GM12878 (cell line): Measurements from ENCODE around the gene PTGFRN. TPM values are rescaled to one million over a fixed set of nuclear protein-coding genes. Genes with fewer than 3 reads are reported as not detected.
A peak's percentile ranks its signal among the peaks of the same experiment; 100 is the strongest.

Experiments used
- ATAC-seq: fragments of 200-7000 bp; cut with Tn5 transposase; 3 replicates; pipeline ENCODE4 v1.9.1; 2020; ENCODE audit warnings: mild to moderate bottlenecking, moderate library complexity
- BruUV-seq: library from RNA; stranded (reverse); fragments of 400-500 nt; replicated peaks from 2 replicates; lab custom pipeline; 2021; lab: Mats Ljungman, UMichigan
- CTCF ChIA-PET: fragments of 300-600 bp; sonication (Branson Sonifier 250); formaldehyde crosslinking; extraction: SDS; loops from one replicate; lab custom pipeline; 2021; ENCODE audit warnings: inconsistent platforms; lab: Yijun Ruan, JAX
- POLR2A ChIA-PET: fragments of 350-600 bp; formaldehyde crosslinking; extraction: SDS; loops from one replicate; lab custom pipeline; 2021; ENCODE audit warnings: inconsistent platforms; lab: Charles Lee
- RAD21 ChIA-PET: fragments of 300-600 bp; sonication (Branson Sonifier 250); formaldehyde crosslinking; loops from one replicate; lab custom pipeline; 2023; ENCODE audit warnings: antibody characterized with exemption; ENCODE audit not compliant: unreplicated experiment; lab: Charles Lee
- SMC1A ChIA-PET: fragments of 300-600 bp; sonication (Branson Sonifier 250); formaldehyde crosslinking; loops from one replicate; lab custom pipeline; 2023; ENCODE audit not compliant: unreplicated experiment, uncharacterized antibody; lab: Charles Lee
- DNase-seq: peaks from one replicate; pipeline ENCODE4 v3.0.0-alpha.2; 2011; ENCODE audit warnings: low read depth, low spot score
- FAIRE-seq: peaks from 3 replicates; lab custom pipeline; 2011; peaks lifted over from hg19 to GRCh38; lab: Jason Lieb, UNC
- H2AFZ ChIP-seq: 2 replicates; pipeline ENCODE4 v1.6.0; 2011; ENCODE audit warnings: low read depth, low read length, control low read depth; ENCODE audit not compliant: control insufficient read depth
- H3K27ac ChIP-seq: 2 replicates; pipeline ENCODE4 v1.5.1; 2011; ENCODE audit warnings: control low read depth; ENCODE audit not compliant: control insufficient read depth, insufficient read depth
- H3K27me3 ChIP-seq, 2 experiments: replicated peaks in 1 of 2; 2 replicates each; pipeline versions ENCODE4 v1.6.0 to v1.6.1; 2011; ENCODE audit warnings: low read length in 1 of 2; ENCODE audit not compliant: control insufficient read depth in 2 of 2, insufficient read depth in 2 of 2
- H3K36me3 ChIP-seq, 2 experiments: 2 replicates each; pipeline ENCODE4 v1.5.1; 2011; ENCODE audit warnings: low read length in 1 of 2; ENCODE audit not compliant: control insufficient read depth in 2 of 2, insufficient read depth in 2 of 2
- H3K4me1 ChIP-seq: 2 replicates; pipeline ENCODE4 v1.6.1; 2011; ENCODE audit warnings: mild to moderate bottlenecking, low read length, moderate library complexity, mixed read lengths; ENCODE audit not compliant: control insufficient read depth, insufficient read depth
- H3K4me2 ChIP-seq: 2 replicates; pipeline ENCODE4 v1.6.0; 2011; ENCODE audit warnings: control low read depth; ENCODE audit not compliant: control insufficient read depth, insufficient read depth
- H3K4me3 ChIP-seq: fragments of 200-600 bp; sonication (generic); 2 replicates; pipeline ENCODE4 v1.5.1; 2016
- H3K79me2 ChIP-seq: 2 replicates; pipeline ENCODE4 v1.6.0; 2011; ENCODE audit warnings: low read length; ENCODE audit not compliant: control insufficient read depth, insufficient read depth
- H3K9ac ChIP-seq: 2 replicates; pipeline ENCODE4 v1.8.0; 2011; ENCODE audit warnings: low read length, control low read depth, mixed read lengths; ENCODE audit not compliant: control insufficient read depth, insufficient read depth
- H3K9me3 ChIP-seq: replicated peaks from 3 replicates; pipeline ENCODE4 v1.5.1; 2011; ENCODE audit warnings: mild to moderate bottlenecking, low read length; ENCODE audit not compliant: control insufficient read depth, insufficient read depth
- H4K20me1 ChIP-seq: 2 replicates; pipeline ENCODE4 v1.6.0; 2011; ENCODE audit not compliant: control insufficient read depth, insufficient read depth
- BACH1 ChIP-seq: fragments of 450-650 bp; IDR thresholded peaks from 2 replicates; pipeline ENCODE4 v1.6.1; 2017; ENCODE audit warnings: mild to moderate bottlenecking, borderline replicate concordance
- BHLHE40 ChIP-seq, 2 experiments: fragments of 450-650 bp in 1 of 2; IDR thresholded peaks; 2 replicates each; pipeline ENCODE4 v1.6.1; 2011 to 2017; ENCODE audit warnings: low read depth in 2 of 2, borderline replicate concordance in 1 of 2, improper control_type of control experiment in 1 of 2, low read length in 1 of 2, mild to moderate bottlenecking in 1 of 2
- IKZF2 ChIP-seq, 2 experiments: fragments of 450-650 bp; IDR thresholded peaks; 2 replicates each; pipeline ENCODE4 v1.6.1; 2017; ENCODE audit warnings: mild to moderate bottlenecking in 2 of 2, moderate library complexity in 2 of 2
- NBN ChIP-seq: fragments of 450-650 bp; IDR thresholded peaks from 2 replicates; pipeline ENCODE4 v1.6.1; 2016
- RAD51 ChIP-seq: fragments of 450-650 bp; IDR thresholded peaks from 2 replicates; pipeline ENCODE4 v1.6.1; 2016; ENCODE audit warnings: moderate library complexity, mild to moderate bottlenecking, inconsistent platforms
- RELB ChIP-seq: fragments of 450-650 bp; IDR thresholded peaks from 2 replicates; pipeline ENCODE4 v1.6.1; 2017; ENCODE audit warnings: low read depth, mild to moderate bottlenecking, moderate library complexity
- SMAD5 ChIP-seq: IDR thresholded peaks from 2 replicates; pipeline ENCODE4 v1.6.1; 2016; ENCODE audit warnings: antibody characterized with exemption, low read depth
- SMC3 ChIP-seq: IDR thresholded peaks from 2 replicates; pipeline ENCODE4 v1.6.1; 2011; ENCODE audit warnings: low read length, improper control_type of control experiment, borderline replicate concordance
- SRF ChIP-seq, 2 experiments: IDR thresholded peaks; 2 replicates each; pipeline ENCODE4 v1.6.1; 2011; ENCODE audit warnings: low read depth in 2 of 2, low read length in 2 of 2, mild to moderate bottlenecking in 1 of 2, moderate library complexity in 1 of 2
- TCF12 ChIP-seq: IDR thresholded peaks from 2 replicates; pipeline ENCODE4 v1.6.1; 2011; ENCODE audit warnings: low read depth, mild to moderate bottlenecking, low read length
- WGBS: methylation state at CpG from one replicate; pipeline ENCODE4 v1.1.6; 2016; ENCODE audit warnings: low lambda C conversion rate; ENCODE audit not compliant: insufficient replicate concordance, insufficient coverage; ENCODE audit errors: missing lambda C conversion rate; 5-methylcytosine and 5-hydroxymethylcytosine counted together
- in situ Hi-C: fragments of 300-500 bp; cut with MboI; formaldehyde crosslinking; loops from 9 replicates; pipeline ENCODE4 v1.14.3; 2018; ENCODE audit warnings: mixed read lengths
- intact Hi-C: fragments of 100-400 bp; cut with micrococcal nuclease; formaldehyde crosslinking; loops from one replicate; pipeline ENCODE4 v1.14.2; 2022; ENCODE audit not compliant: unreplicated experiment
- polyA plus RNA-seq, 11 experiments: library from polyadenylated mRNA; depleted of rRNA in 4 of 11; unstranded in 6 of 11; stranded (reverse) in 5 of 11; fragments of >200 nt; fragmentation: Nextera tagmentation in 4 of 11; fragmentation: Illumina TruSeq in 1 of 11; extraction: Ambion mirVana in 4 of 11; extraction: Trizol in 1 of 11; gene quantifications; 1 replicate in 1 of 11; 2 replicates in 10 of 11; pipeline versions ENCODE4 v1.2.1 to v1.2.3, GENCODE V29; 2011 to 2016; ENCODE audit warnings: inconsistent platforms in 2 of 11, missing spikeins in 2 of 11, low read depth in 1 of 11
- total RNA-seq, 4 experiments: library from RNA; depleted of rRNA in 3 of 4; stranded (reverse); fragments of >200 nt in 3 of 4; fragmentation: Illumina TruSeq in 1 of 4; extraction: Trizol in 1 of 4; gene quantifications; 2 replicates each; pipeline versions ENCODE4 v1.2.1 to v1.2.3, GENCODE V29; 2013 to 2021

Gene PTGFRN
- total and polyA plus RNA-seq, 10 of the 15 experiments (the other 5 are each of a cell fraction or from before 2014, with no cell fraction given) = 2.7 to 8.3 (median 5.1) TPM

- Histone ChIP-seq H3K27me3 (no peaks in the 10 kb centered on the region), H3K4me3 (no peak overlapping the region), H3K27ac (no peak overlapping the region), H3K9ac (no peak overlapping the region), H3K36me3 (no peaks in the 10 kb centered on the region; a peak in 1 of 4 replicates), H3K4me1 (no peaks in the 10 kb centered on the region), H4K20me1 (no peaks in the 10 kb centered on the region), H3K4me2 (no peak overlapping the region), H2AFZ (no peak overlapping the region)
- in situ Hi-C loops = no loop called here
- DNase-seq (no peak), ATAC-seq (peak; percentile 82)
- BruUV-seq = no TSS peak
- RAD21 ChIA-PET = interaction anchor here (0.7 to 4.8 kb wide), 18 partner anchors 10 to 215 kb away, joined by 3 to 22 read pairs (median 4); partner anchors contain the start of genes CD101, PTGFRN and TTF2
- CTCF ChIA-PET = interaction anchor here (0.7 to 2.6 kb wide), 12 partner anchors 12 to 357 kb away, joined by 3 to 13 read pairs (median 4); no protein-coding TSS in a partner anchor
- intact Hi-C loops = loop anchor here (5.0 to 10.0 kb wide), 4 partner anchors 49 to 356 kb away; partner anchors contain the start of gene CD58
- SMC1A ChIA-PET = interaction anchor here (0.6 to 4.0 kb wide), 25 partner anchors 9 to 357 kb away, joined by 3 to 24 read pairs (median 4); partner anchors contain the start of gene CD101
- TF ChIP-seq IKZF2 (IDR thresholded peaks at IDR 0.05) = no peak; a peak in 1 of 4 replicates
- TF ChIP-seq RELB = peak; percentile 79
- TF ChIP-seq RAD51 = no peak
- no peak for TF ChIP-seq SRF (IDR thresholded peaks at IDR 0.05; ENCODE audit: low read depth in 2 of 2, low read length in 2 of 2)
- TF ChIP-seq SMC3 = no peak
- no peak for TF ChIP-seq BACH1
- TF ChIP-seq NBN = peak; percentile 36; the same call in 1 of the 2 replicates
- no peak for TF ChIP-seq SMAD5
- peak in 1 of 2 experiments; percentile 22; a peak in 1 of 4 replicates for TF ChIP-seq BHLHE40 (IDR thresholded peaks at IDR 0.05; ENCODE audit: borderline replicate concordance in 1 of 2, low read depth in 2 of 2, low read length in 1 of 2)
- no peak for TF ChIP-seq TCF12
- TF ChIP-seq, all 136 proteins: peak for 3
- POLR2A ChIA-PET = interaction anchor here (0.6 to 2.8 kb wide), 12 partner anchors 9 to 410 kb away, joined by 3 to 8 read pairs (median 3); partner anchors contain the start of gene TTF2
- FAIRE-seq = no peak
- Histone ChIP-seq H3K79me2 (no peaks in the 10 kb centered on the region), H3K9me3 (no peaks in the 10 kb centered on the region)
- 16% methylated on average over 7 of the region's 7 CpGs for WGBS
Observed at GRCh38 chr1:116931016-116931918, 21.6 kb downstream of the PTGFRN start.
